Measurements from ENCODE around the gene RBP7. TPM values are rescaled to one million over a fixed set of nuclear protein-coding genes. Genes with fewer than 3 reads are reported as not detected.
"Not testable (repeated sequence)": the region's sequence is repeated elsewhere in the genome, so short reads cannot be mapped to it uniquely, and the experiment has no call there.

Gene RBP7
- total and polyA plus RNA-seq, 2 donors (not counting 3 experiments of a cell fraction or from before 2014, with no cell fraction given) = not detected

GRCh38 chr1:10027027-10027426 is 30.0 kb downstream of the RBP7 start:
- CTCF ChIA-PET = interaction anchor here (1.1 kb wide), 1 partner anchor 76 kb away, joined by 4 read pairs; no protein-coding TSS in a partner anchor
- no TSS peak for BruUV-seq (replicated peaks)

GRCh38 chr1:10028956-10029500 is 32.0 kb downstream of the RBP7 start:
- POLR2A ChIA-PET; BruUV-seq (replicated peaks); dilution Hi-C loops (cut with MboI; ENCODE audit: extremely low pct_ligation_motif_present, low sequenced_read_pairs): not testable (repeated sequence)

More at GRCh38 chr1:10027027-10027426, 30.0 kb downstream of the RBP7 start:
- Histone ChIP-seq H3K4me1 (ENCODE audit: control insufficient read depth, extremely low read depth, insufficient read depth, low read length) (peaks cover under 1% of the 10 kb centered on the region), H2AFZ (ENCODE audit: low read depth, low read length) (no peak overlapping the region), H3K9ac (replicated peaks; ENCODE audit: extremely low read depth, insufficient read depth, low read length) (no peak overlapping the region), H3K36me3 (ENCODE audit: control insufficient read depth in 2 of 2, extremely low read depth in 1 of 2, insufficient read depth in 2 of 2, low read length in 2 of 2) (no peaks in the 10 kb centered on the region), H3K4me3 (replicated peaks in 1 of 3; ENCODE audit: insufficient read depth in 1 of 3, low read depth in 1 of 3, low read length in 3 of 3) (no peak overlapping the region), H4K20me1 (replicated peaks; ENCODE audit: control insufficient read depth, extremely low read depth, insufficient read depth, low read length) (no peaks in the 10 kb centered on the region), H3K79me2 (ENCODE audit: control insufficient read depth, insufficient read depth, low read length) (no peaks in the 10 kb centered on the region), H3K9me1 (replicated peaks; ENCODE audit: control insufficient read depth, extremely low read depth, insufficient read depth, low read length) (no peaks in the 10 kb centered on the region), H3K27ac (ENCODE audit: insufficient read depth, low read depth, low read length) (no peak overlapping the region), H3K4me2 (ENCODE audit: insufficient read depth, low read length) (no peak overlapping the region), H3K27me3 (ENCODE audit: control insufficient read depth in 2 of 2, insufficient read depth in 2 of 2, low read length in 2 of 2) (peaks cover 0 to 3% of the 10 kb centered on the region in 2 experiments), H3K9me3 (replicated peaks; ENCODE audit: control insufficient read depth, insufficient read depth, low read length) (no peaks in the 10 kb centered on the region)
- DNase-seq (ENCODE audit: low read depth, low spot score) (no peak), FAIRE-seq (no peak)
- intact Hi-C loops (cut with micrococcal nuclease) = no loop called here
- dilution Hi-C loops (cut with MboI; ENCODE audit: extremely low pct_ligation_motif_present, low sequenced_read_pairs) = no loop called here
- POLR2A ChIA-PET = no interaction called here
- no peak for TF ChIP-seq FOS (IDR thresholded peaks at IDR 0.05; ENCODE audit: borderline replicate concordance, insufficient read depth, low read length)
- TF ChIP-seq MYC (IDR thresholded peaks at IDR 0.05; ENCODE audit: low read depth, low read length) = no peak
- no peak for TF ChIP-seq EZH2 (IDR thresholded peaks at IDR 0.05; ENCODE audit: borderline replicate concordance, low read depth, low read length, severe bottlenecking)
- TF ChIP-seq POLR2AphosphoS5 (IDR thresholded peaks at IDR 0.05; ENCODE audit: insufficient read depth, low read depth, low read length) = no peak
- no peak for TF ChIP-seq MAX (IDR thresholded peaks at IDR 0.05; ENCODE audit: insufficient read depth, insufficient read length)
- TF ChIP-seq GATA2 (IDR thresholded peaks at IDR 0.05; ENCODE audit: insufficient read depth, insufficient read length, low read depth, low read length) = no peak
- no peak for TF ChIP-seq JUN (IDR thresholded peaks at IDR 0.05; ENCODE audit: borderline replicate concordance, insufficient read depth, insufficient read length, low read depth)
- no peak for TF ChIP-seq POLR2A (IDR thresholded peaks at IDR 0.05; ENCODE audit: low read depth, low read length)
- no peak for TF ChIP-seq CTCF (IDR thresholded peaks at IDR 0.05; ENCODE audit: extremely low read depth in 1 of 2, insufficient read depth in 1 of 2, low read depth in 1 of 2, low read length in 2 of 2)

More at GRCh38 chr1:10028956-10029500, 32.0 kb downstream of the RBP7 start:
- H3K79me2 ChIP-seq (ENCODE audit: control insufficient read depth, insufficient read depth, low read length); intact Hi-C loops (cut with micrococcal nuclease); H3K4me3 ChIP-seq (replicated peaks in 1 of 3; ENCODE audit: insufficient read depth in 1 of 3, low read depth in 1 of 3, low read length in 3 of 3); FAIRE-seq; H2AFZ ChIP-seq (ENCODE audit: low read depth, low read length); H3K27me3 ChIP-seq (ENCODE audit: control insufficient read depth in 2 of 2, insufficient read depth in 2 of 2, low read length in 2 of 2); H3K9me1 ChIP-seq (replicated peaks; ENCODE audit: control insufficient read depth, extremely low read depth, insufficient read depth, low read length); H3K4me1 ChIP-seq (ENCODE audit: control insufficient read depth, extremely low read depth, insufficient read depth, low read length); H3K9ac ChIP-seq (replicated peaks; ENCODE audit: extremely low read depth, insufficient read depth, low read length); H3K9me3 ChIP-seq (replicated peaks; ENCODE audit: control insufficient read depth, insufficient read depth, low read length); H3K27ac ChIP-seq (ENCODE audit: insufficient read depth, low read depth, low read length); H4K20me1 ChIP-seq (replicated peaks; ENCODE audit: control insufficient read depth, extremely low read depth, insufficient read depth, low read length); H3K4me2 ChIP-seq (ENCODE audit: insufficient read depth, low read length); CTCF ChIA-PET; DNase-seq (ENCODE audit: low read depth, low spot score); H3K36me3 ChIP-seq (ENCODE audit: control insufficient read depth in 2 of 2, extremely low read depth in 1 of 2, insufficient read depth in 2 of 2, low read length in 2 of 2): not testable (repeated sequence)

Data from endothelial cell of umbilical vein (primary cell).